ENCODE measurements around the gene ZNF549.

- TF ChIP-seq MAX (IDR thresholded peaks at IDR 0.05) (no peak), JUND (IDR thresholded peaks at IDR 0.05) (no peak), REST (IDR thresholded peaks at IDR 0.05) (no peak), RAD21 (IDR thresholded peaks at IDR 0.05) (no peak), EGR1 (IDR thresholded peaks at IDR 0.05; ENCODE audit: low read depth in 2 of 2) (no peak), RXRA (IDR thresholded peaks at IDR 0.05) (no peak), SP1 (IDR thresholded peaks at IDR 0.05) (no peak), HNF4A (conservative IDR thresholded peaks at IDR 0.05) (no peak), NR2F2 (IDR thresholded peaks at IDR 0.05) (no peak), YY1 (IDR thresholded peaks at IDR 0.05) (no peak), TAF1 (conservative IDR thresholded peaks at IDR 0.05) (no peak), GABPA (IDR thresholded peaks at IDR 0.05 in 1 of 2, conservative IDR thresholded peaks at IDR 0.05 in 1 of 2) (no peak)
- TF ChIP-seq, protein P1, sequence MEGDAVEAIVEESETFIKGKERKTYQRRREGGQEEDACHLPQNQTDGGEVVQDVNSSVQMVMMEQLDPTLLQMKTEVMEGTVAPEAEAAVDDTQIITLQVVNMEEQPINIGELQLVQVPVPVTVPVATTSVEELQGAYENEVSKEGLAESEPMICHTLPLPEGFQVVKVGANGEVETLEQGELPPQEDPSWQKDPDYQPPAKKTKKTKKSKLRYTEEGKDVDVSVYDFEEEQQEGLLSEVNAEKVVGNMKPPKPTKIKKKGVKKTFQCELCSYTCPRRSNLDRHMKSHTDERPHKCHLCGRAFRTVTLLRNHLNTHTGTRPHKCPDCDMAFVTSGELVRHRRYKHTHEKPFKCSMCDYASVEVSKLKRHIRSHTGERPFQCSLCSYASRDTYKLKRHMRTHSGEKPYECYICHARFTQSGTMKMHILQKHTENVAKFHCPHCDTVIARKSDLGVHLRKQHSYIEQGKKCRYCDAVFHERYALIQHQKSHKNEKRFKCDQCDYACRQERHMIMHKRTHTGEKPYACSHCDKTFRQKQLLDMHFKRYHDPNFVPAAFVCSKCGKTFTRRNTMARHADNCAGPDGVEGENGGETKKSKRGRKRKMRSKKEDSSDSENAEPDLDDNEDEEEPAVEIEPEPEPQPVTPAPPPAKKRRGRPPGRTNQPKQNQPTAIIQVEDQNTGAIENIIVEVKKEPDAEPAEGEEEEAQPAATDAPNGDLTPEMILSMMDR (IDR thresholded peaks at IDR 0.05; ENCODE audit: low read depth, low read length, missing input control) = no peak
- TF ChIP-seq, protein P2, sequence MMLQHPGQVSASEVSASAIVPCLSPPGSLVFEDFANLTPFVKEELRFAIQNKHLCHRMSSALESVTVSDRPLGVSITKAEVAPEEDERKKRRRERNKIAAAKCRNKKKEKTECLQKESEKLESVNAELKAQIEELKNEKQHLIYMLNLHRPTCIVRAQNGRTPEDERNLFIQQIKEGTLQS (IDR thresholded peaks at IDR 0.05) = no peak
Measured at GRCh38 chr19:57560049-57560491, 32.9 kb downstream of the ZNF549 start.
